CD4-positive, alpha-beta T cell treated with Interleukin-6 at 100 ng/mL for 8 hours (primary cell): ENCODE measurements around the gene PLCL1.

Experiments used
- DNase-seq: peaks from one replicate; pipeline ENCODE4 v3.0.0-alpha.2; 2020; ENCODE audit warnings: mixed read lengths, low spot score

Gene PLCL1

GRCh38 chr2:197927994-197928393 is 123.6 kb downstream of the PLCL1 start:
- DNase-seq: no peak

- DNase-seq: no peak
Observed at GRCh38 chr2:197929008-197929885, 124.9 kb downstream of the PLCL1 start.

GRCh38 chr2:197929886-197930227 is 125.5 kb downstream of the PLCL1 start:
- DNase-seq: no peak

GRCh38 chr2:197930570-197931278 is 126.3 kb downstream of the PLCL1 start:
- no peak for DNase-seq

GRCh38 chr2:197931661-197932312 is 127.4 kb downstream of the PLCL1 start:
- no peak for DNase-seq

GRCh38 chr2:197932374-197932773 is 128.0 kb downstream of the PLCL1 start:
- no peak for DNase-seq

GRCh38 chr2:197934261-197934933 is 130.0 kb downstream of the PLCL1 start:
- DNase-seq: no peak

GRCh38 chr2:197934934-197935289 is 130.5 kb downstream of the PLCL1 start:
- peak; percentile 10 for DNase-seq

GRCh38 chr2:197937814-197938213 is 133.4 kb downstream of the PLCL1 start:
- DNase-seq: no peak

GRCh38 chr2:197938555-197938954 is 134.2 kb downstream of the PLCL1 start:
- no peak for DNase-seq

- DNase-seq: no peak
Observed at GRCh38 chr2:197939787-197940186, 135.4 kb downstream of the PLCL1 start.

- DNase-seq: no peak
Observed at GRCh38 chr2:197940382-197940781, 136.0 kb downstream of the PLCL1 start.

- DNase-seq: no peak
Observed at GRCh38 chr2:197941715-197942114, 137.3 kb downstream of the PLCL1 start.

GRCh38 chr2:197943731-197944130 is 139.3 kb downstream of the PLCL1 start:
- DNase-seq: no peak

GRCh38 chr2:197944416-197945096 is 140.2 kb downstream of the PLCL1 start:
- no peak for DNase-seq

GRCh38 chr2:197946562-197946961 is 142.2 kb downstream of the PLCL1 start:
- DNase-seq: no peak

GRCh38 chr2:197947219-197947757 is 142.9 kb downstream of the PLCL1 start:
- no peak for DNase-seq

GRCh38 chr2:197949224-197949623 is 144.8 kb downstream of the PLCL1 start:
- DNase-seq: no peak

GRCh38 chr2:197950006-197950405 is 145.6 kb downstream of the PLCL1 start:
- no peak for DNase-seq

GRCh38 chr2:197950724-197951123 is 146.3 kb downstream of the PLCL1 start:
- DNase-seq: no peak

- DNase-seq: no peak
Observed at GRCh38 chr2:197952540-197953202, 148.3 kb downstream of the PLCL1 start.
